GM19372 (cell line): ENCODE data around the gene ITPRID2.

Experiments
- ATAC-seq: cut with Tn5 transposase; IDR thresholded peaks from one replicate; pipeline ENCODE4 v1.9.1; 2021; ENCODE audit warnings: mild to moderate bottlenecking, low read depth, moderate library complexity; ENCODE audit not compliant: unreplicated experiment

ITPRID2 gene

DNA sequence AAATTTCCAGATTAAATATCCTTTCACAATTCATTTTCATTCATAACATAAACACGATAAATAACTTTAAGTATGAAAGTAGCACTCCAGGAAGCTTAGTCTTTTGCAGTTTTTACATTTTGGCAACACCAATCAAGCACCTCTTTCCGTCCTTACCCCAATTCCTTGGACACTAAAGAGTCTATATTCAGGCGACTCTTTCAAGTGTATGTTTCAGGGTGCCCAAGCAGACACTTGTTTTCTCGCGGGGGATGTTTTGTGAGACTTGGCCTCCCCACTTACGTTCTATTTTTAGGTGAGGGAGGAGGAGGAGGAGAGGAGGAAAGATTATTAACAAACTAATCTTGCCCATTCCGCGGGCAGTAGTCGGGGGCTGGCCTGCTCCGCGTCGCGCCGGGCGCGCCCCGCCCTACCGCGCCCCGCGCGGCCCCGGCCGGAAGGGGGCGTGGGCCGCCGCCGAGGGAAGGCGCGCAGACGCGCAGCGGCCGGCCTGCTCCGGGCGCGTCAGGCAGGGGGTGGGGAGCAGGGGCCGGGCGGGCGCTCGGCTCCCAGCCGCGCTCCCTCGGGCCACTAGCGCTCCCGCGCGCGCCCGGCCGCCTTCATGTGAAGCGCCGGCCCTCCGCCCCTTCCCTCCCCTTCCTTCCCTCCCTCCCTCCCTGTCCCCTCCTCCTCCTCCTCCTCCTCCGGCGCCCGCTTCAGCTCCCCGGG lies at the start of gene ITPRID2:
TSS of gene ITPRID2 (plus strand) at position 473 of the 708 bp plus-strand sequence. CDS start 337 bp downstream, outside the sequence.
- ATAC-seq, result peak; percentile 87

DNA sequence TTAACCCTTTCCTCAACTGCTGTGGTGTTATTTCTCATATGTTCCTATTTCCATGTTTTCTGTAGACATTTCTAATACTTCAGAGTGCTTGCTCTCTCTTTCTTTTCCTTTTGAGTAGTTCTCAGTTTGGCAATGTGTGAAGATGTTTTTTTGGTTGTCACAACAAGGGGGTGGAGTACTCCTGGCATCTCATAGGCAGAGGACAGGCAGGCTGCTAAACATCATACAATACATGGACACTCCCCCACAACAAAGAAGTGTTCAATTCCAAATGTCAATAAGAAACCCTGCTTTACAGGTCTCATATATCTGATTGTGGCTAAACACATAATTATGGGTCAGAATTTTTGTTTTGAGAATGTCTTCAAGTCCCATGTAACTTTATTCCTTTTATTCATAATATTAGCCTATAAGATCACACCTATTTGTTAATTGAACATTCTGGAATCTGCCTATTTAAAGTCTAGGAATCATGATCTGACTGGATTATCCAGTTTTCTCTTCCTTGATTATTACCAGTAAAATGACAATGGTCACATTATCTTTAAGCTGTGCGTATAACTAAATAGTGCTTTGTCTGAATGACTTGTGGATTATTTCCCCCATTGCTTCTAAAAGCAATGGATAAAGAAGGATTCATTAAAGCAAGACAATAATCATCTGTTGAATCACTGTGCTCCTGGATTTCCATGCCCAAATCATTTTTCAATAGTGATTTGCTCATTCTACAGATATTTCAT lies 46.8 kb upstream of the ITPRID2 start:
- ATAC-seq, result no peak

DNA sequence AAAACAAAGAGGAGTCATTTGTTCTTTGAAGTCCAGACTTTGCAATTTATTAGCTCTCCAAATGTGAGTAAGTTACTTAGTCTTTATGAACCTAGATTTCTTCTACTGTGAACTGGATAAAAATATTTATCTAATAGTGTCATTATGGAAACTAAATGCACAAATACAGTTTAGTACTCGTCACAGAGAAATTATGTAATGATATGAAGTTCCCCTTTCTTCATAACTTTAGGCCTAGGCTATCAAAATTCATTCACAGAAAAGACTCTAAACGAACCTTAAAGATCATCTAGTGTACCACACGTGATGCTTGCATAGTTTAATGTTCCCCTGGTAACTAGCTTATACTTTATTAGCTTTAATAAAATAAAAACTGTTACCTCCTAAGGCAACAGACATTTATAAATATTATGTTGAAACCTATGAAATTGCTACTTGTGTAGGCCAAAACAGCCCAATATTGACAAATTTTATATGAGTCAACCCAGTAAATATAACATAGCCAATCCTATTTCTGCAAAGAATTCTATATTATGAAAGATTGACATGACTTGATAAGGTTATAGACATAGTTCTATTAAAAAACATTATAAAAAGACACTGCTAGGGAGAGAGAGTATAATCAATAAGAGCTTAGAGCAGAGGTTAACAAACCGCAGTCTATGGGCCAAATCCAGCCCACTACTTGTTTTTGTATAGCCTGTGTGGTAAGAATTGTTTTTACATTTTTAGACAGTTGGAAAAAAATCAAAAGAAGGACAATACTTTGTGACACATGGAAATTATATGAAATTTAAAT lies 44.9 kb upstream of the ITPRID2 start:
- no peak for ATAC-seq

DNA sequence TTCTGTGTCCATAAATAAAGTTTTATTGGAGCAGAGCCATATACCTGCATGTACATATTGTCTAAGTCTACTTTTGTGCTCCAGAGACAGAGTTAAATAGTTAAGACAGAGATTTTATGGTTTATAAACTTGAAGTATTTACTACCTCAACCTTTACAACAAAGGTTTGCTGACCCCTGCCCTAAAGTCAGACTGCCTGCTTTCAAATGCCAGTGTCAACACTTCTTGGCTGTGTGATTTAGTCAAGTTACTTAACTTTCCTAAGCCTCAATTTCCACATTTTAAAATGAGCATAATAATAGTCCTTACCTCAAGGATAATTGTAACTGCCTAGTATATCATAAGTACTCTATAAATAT lies 44.4 kb upstream of the ITPRID2 start:
- no peak for ATAC-seq

DNA sequence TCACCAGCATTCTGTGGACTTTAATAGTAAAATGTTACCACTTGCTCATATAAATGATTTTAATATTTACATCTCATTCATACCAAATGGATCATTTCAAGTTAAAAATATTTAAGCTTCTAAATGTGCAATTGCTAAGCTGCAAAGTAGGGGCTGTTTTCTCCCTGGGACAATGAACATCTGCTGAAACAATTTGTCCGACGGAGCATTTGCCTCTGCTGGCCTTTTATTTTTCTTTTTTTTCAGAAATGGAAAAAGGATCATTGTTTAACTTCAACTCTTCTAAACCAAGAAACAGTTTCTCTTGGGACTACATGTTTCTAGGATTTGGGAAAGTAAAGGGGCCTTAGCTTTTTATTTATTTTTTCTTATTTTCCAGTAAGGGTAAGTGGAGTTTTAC lies 43.8 kb upstream of the ITPRID2 start:
- no peak for ATAC-seq

DNA sequence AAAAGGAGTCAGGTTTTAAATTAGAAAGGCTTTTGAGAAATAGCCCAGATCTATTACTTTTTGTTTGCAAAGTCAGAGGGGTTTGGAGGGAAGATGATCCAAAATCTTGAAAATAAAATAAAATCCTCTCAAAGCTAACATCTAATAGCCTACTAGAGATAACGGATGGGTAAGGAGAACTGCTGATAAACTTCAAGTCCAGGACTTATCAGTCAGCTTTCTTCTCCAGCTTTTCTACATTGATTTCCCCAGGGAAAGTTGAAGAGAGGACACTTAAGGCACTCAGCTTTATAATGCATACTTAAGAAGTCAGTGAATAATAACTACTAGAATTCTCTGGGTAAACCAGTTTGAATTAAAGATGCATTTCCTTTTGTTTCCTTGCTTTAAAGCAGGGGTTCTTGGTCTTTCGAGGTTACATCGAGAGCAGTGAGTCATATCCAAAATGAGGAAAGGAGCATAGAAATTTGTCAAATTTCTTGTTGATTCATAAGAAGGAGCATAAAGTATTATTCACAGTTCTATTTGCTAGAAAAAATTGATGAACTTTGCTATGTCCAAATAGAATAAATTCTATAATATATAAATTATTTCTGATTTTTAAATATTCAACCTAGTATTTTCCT lies 43.2 kb upstream of the ITPRID2 start:
- ATAC-seq, result no peak

DNA sequence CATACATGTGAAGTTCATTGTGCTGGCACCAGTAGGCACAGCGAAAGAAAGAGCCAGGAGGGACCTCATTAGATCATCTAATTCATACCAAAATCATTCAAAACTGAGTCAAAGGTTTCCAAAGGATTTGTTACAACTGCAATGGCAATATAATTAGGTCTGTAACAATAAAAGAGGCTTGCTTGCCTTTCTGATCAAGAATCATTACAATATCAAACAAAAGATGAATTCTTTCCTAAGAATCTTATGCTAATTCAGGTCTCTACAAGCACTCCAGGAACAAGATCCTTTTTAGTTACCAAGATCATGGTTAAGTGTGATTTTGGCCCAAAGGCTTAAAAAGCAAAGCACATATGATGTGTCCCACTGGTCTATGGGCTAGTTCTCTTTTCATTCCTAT lies 41.9 kb upstream of the ITPRID2 start:
- ATAC-seq, result no peak

DNA sequence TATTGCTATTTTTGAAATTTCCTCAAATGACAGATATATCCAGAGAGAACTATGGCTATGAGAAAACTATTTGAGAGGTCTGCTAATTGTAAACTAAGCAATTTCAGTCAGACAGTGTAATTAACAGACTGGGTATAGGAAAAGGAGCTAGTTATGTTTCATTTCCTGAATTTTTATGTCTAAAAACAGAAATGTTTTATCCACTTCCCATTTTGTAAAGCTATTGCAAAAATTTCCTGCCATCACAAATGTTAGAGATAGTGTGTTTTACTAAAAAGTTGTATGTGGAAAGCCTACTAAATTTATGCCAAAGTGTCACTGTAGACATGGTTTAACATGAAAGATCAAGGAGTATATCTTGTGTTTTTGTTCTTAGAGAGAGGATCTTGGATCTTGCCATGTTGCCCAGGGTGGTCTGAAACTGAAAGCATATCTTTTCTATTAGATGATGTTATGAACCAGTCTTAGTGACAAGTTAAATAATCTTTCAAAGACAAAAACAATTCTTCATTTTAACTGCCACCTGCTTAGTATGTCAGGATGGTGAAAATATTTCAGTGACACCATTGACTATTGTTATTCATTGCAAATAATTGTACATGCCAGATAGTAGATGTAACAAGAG lies 40.5 kb upstream of the ITPRID2 start:
- no peak for ATAC-seq

DNA sequence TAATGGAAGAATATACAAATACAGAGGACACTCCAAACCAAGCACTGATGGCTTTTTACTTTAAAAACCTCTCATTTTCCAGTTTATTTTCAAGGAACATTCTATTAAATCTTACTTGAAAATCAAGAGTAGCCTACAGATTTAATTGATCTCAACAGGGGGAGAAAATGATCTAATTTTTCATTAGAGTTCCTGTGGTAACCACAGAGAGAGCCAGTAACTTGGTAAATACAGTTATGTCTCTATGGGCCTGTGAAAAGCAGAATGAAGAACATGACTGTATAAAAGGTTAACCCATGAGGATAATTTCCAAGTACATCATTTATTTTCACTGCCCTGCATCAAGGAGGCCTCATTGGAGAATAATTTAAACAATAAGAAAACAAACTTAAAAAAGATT lies 39.8 kb upstream of the ITPRID2 start:
- no peak for ATAC-seq

DNA sequence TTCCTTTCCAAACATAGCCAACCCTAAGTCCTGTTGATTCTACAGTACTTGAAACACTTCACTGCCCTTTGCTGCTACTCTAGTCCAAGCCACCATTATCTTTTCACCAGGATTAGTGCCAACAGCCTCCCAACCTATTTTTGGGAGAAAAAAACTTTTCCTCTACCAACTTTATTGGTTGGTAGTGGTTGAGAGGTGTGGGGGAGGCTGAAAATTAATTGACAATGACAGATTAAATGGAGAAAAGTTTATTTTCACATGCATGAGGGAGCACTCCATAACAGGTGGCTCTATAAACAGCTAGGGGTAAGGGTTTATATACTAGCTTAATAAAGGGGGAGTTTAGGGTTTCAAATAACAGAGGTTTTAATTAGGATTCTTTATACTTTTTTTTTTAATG lies 37.8 kb upstream of the ITPRID2 start:
- ATAC-seq, result no peak

DNA sequence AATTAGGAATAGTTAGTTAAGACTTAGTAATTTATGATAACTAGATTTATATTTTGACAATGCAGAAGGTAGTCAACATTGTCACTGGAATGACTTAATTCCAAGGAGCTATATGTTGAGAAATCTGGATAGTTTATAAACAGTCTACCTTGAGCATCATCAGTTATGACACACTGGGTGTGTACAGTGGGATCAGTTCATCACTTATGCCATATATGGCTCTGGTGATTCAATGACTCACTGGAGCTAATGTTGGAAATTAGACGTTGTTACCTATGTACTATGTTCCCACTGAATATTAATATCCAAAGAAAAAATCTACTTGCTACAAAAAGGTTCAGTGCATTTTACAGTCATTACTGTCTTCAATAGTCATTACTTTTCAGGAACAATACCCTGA lies 34.0 kb upstream of the ITPRID2 start:
- ATAC-seq, result no peak

DNA sequence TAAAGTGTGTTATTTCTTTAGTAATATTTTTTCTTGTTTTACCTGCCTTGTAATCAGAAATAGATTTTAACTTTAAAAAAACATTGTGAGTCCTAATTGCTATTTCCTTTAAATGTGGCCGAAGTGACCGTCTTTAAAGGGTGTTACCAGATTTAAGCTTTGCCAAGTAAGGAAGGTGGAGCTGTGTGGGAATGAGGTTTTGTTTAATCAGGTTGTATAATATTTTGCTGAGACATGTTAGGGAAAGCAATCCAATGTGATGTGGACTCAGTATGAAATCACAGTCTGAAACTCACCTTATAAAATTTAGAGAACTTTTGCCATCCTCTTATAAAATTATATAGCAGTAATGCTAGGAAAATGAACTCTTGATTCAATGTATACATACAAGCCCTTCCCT lies 32.9 kb upstream of the ITPRID2 start:
- no peak for ATAC-seq

DNA sequence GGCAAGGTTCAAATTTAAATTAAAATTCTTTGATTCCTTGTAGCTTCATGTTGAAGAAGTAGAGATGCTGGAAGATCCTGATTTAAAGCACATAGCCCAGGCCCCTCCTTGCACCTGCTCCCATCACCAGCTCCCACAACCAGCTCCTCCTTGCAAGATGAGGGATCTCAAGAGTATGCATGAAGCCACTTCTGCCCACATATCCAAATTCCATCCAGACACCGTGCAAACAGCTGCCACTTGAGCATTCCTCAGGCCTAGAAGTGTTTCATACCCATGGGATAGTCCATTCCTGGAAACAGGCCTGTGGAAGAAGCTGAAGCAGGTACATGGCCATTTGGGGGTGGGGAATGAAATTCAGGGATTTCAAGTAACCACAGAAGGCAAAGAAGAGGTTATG lies 32.4 kb upstream of the ITPRID2 start:
- ATAC-seq, result no peak

DNA sequence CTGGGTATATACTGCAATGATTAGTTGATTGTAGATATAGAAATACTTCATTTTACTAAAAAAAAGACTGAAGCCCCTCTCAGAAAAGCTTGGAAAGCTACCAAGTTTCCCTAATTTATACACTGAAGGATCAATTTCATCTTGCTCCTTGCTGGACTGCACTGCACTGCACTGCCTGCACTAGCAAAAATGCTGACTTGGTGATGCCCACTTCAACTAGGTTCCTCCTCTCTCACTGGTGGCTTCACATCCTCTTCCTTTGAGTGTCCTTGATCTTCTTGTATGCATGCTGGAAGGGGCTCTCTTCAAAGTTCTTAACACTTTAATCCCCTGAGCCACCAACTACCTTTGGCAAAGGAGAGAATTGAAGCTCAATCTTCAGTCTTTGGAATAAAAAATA lies 31.7 kb upstream of the ITPRID2 start:
- no peak for ATAC-seq

DNA sequence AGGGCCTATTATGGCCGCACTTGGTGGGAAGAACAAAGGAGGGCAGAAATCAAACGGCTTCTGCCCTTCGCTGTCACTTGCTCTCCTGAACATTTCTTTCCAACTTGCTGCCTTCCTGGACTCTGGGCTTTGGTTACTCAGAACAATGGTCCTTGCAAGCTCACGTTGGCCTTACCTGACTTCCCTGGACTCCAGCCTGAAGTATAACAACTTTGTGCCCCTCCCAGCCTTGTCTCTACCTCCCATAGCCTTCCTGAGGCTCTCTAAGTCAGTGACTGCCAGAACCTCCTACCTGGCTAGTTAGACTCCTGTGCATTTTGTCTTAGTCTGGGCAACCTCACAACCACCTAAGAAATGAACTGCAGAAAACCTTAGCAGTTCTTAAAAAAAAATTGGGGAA lies 30.2 kb upstream of the ITPRID2 start:
- ATAC-seq, result no peak

DNA sequence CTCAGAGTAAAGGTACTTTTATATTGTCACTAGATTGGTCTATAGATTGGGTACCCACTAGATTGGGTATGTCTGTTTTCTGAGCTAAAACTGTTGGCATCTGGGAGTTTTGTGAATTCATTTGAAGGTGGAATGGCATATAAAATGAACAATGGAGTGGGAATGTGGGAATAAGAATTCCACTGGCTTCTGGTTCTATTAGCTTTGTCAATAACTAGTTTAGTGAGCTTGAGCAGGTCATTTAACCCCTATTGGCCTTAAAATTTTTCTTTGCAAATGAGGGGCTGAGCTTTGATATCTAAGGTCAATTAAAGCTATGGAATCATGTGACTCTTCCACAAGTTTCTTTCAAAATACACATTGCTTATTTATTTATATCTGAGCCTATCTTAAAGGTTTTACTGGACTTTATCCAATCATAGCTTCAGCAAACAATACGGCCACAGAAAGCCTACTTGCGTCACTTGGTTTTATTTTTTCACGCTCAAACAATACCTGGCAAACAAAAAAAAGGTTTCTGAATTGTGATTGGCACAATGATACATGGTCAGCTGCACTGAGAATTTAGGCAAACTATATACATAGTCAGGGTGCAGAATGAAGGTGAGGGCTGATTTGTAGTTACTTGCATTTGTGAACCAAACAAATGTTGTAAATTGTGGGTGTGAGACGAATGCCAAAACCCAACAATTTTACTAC lies 28.8 kb upstream of the ITPRID2 start:
- no peak for ATAC-seq

DNA sequence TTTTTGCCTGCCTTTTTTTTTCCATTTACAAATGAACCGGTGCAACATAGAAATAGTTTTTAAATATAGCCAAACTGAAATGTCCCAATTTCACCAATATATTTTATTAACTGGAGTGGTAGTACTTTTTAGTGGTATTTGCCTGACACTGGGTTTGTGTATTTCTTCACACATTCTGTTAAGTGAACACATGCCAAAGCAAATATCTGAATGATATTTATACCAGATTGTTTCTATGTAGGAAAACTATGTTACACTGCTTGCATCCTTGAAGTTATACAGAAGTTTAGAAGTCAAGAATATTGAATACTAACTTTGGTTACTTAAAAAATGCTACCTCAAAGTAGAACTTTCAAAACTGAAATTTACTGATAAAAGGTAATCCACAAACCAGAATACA lies 19.4 kb upstream of the ITPRID2 start:
- no peak for ATAC-seq

DNA sequence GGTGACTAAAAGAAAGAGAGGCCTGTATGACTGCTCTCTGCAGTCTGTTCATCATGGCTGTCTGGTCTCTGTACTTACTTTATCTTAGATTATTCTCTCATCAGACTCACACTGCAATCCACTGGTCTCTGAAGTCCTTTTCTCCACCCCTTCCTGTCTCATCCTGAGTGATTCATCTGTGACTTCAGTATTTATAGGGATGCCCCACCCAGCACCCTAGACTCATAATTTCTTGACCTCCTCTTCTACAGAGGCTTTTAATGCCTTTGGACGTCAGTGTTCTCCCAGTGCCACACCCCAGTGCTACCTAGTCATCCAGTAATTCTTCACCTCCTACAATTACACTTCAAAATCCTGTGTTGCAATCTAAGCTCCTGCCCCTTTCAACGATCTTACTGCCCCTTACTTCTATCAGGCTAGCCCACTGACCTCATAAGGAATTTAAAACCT lies 14.9 kb upstream of the ITPRID2 start:
- ATAC-seq, result no peak

DNA sequence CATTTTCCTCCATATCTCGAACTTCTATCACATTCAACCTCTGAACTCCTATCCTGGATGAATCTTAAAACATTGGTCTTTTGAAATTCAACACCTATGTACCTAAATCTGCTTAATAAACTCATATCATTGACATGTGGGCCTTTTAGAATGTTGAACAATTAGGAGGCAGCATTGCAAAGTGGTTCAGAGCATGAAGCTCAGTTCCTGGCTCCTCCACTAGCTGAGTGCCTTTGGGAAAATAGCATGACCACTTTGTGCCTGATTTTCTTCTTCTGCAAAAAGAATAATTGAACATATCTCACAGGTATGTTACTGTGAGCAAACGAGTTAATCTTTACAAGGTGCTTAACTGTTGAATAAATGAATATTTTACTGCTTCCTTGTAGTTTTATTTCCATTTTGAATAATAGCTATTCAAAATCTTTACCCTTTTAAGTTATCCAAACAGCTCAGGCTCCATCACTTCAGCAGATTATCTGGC lies 14.3 kb upstream of the ITPRID2 start:
- no peak for ATAC-seq

DNA sequence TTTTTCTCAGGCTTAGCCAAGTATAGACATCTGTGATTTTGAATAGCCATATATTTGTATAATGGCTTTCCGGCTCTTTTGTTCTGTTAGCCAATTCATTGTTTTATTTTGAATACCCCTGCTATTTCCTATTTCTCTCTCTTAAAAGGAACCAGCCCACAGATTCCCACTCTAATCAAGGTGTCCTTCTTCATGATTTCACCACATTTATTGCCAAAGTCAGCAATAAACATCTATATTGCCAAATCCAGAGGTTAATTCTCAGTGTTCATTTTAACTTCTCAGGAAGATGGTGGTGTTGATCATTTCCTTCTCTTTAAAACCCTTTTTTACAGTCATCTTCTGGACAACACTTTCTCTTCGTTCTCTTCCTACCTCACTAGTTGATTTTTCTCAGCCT lies 13.1 kb upstream of the ITPRID2 start:
- no peak for ATAC-seq
